Measurements from ENCODE around the gene A1BG. TPM values are rescaled to one million over a fixed set of nuclear protein-coding genes. Genes with fewer than 3 reads are reported as not detected.

The A1BG gene
- total and polyA plus RNA-seq, 2 of the 8 experiments (the other 6 are each of a cell fraction or from before 2014, with no cell fraction given): 20.8 to 69.6 TPM

GRCh38 chr19:58362272-58362994 is 9.1 kb upstream of the A1BG start, which contains the start of gene ZNF497 (continued):
- TF ChIP-seq CHD7 (IDR thresholded peaks at IDR 0.05; ENCODE audit: insufficient replicate concordance, low read length): no peak
- TF ChIP-seq RAD21 (IDR thresholded peaks at IDR 0.05 in 1 of 2, conservative IDR thresholded peaks at IDR 0.05 in 1 of 2; ENCODE audit: low read depth in 2 of 2, low read length in 2 of 2): no peak
- no peak for TF ChIP-seq GTF2F1 (IDR thresholded peaks at IDR 0.05; ENCODE audit: borderline replicate concordance, low read depth, low read length)
- TF ChIP-seq RFX5 (IDR thresholded peaks at IDR 0.05; ENCODE audit: borderline replicate concordance, low read depth, low read length): no peak
- peak; percentile 94; the same call in 1 of the 2 replicates for TF ChIP-seq RBBP5 (IDR thresholded peaks at IDR 0.05; ENCODE audit: borderline replicate concordance, low read depth, low read length)
- TF ChIP-seq HDAC6 (IDR thresholded peaks at IDR 0.05; ENCODE audit: low read depth, low read length): no peak
- TF ChIP-seq SP4 (IDR thresholded peaks at IDR 0.05; ENCODE audit: low read length): no peak
- TF ChIP-seq USF2 (IDR thresholded peaks at IDR 0.05; ENCODE audit: low read length): 0 out of 2 replicates have a peak, but pooled peaks have one; percentile 5
- TF ChIP-seq TCF12 (IDR thresholded peaks at IDR 0.05; ENCODE audit: low read depth, low read length): no peak
